NCI-H748 treated with DMSO at 0.1 percent for 48 hours (cell line): ENCODE results near the gene LRP2.
"Not testable (repeated sequence)": the region's sequence is repeated elsewhere in the genome, so short reads cannot be mapped to it uniquely, and the experiment has no call there.

ENCODE experiments used
- DNase-seq: peaks from one replicate; lab custom pipeline; 2025; lab: John Stamatoyannopoulos, UW

The LRP2 gene

DNA sequence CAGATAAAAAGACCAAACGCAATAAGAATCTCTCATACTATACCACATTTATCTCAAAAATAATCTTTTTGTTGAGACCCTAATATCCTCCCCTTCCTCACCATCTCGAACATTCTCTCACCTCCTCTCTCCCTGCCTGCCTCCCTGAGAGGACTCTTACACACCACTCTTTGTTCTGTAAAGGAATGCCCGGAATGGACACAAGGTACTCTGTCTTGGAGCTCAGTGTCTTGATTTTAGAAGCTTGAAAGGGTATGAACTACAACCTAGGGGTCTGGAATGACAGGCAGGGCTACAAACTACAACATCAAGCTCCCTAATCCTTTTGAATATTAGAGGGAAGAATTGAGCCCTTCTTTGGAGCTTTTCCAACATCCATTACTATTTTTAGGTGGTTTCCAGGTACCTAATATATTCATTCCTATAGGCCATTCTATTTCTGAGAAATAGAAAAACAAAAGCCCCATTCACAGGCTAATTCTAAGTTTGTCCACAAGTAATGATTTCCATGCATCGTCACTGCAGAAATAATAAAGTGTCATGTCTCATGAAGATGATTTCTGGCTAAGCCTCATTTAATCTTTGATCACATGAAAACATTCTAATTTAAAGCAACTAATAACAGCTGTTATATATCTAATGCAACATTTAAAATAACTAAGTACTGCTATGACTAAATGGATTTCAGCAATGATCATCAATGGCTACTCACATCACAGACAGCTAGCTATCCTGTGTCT lies 60.6 kb downstream of the LRP2 start:
- no peak for DNase-seq

DNA sequence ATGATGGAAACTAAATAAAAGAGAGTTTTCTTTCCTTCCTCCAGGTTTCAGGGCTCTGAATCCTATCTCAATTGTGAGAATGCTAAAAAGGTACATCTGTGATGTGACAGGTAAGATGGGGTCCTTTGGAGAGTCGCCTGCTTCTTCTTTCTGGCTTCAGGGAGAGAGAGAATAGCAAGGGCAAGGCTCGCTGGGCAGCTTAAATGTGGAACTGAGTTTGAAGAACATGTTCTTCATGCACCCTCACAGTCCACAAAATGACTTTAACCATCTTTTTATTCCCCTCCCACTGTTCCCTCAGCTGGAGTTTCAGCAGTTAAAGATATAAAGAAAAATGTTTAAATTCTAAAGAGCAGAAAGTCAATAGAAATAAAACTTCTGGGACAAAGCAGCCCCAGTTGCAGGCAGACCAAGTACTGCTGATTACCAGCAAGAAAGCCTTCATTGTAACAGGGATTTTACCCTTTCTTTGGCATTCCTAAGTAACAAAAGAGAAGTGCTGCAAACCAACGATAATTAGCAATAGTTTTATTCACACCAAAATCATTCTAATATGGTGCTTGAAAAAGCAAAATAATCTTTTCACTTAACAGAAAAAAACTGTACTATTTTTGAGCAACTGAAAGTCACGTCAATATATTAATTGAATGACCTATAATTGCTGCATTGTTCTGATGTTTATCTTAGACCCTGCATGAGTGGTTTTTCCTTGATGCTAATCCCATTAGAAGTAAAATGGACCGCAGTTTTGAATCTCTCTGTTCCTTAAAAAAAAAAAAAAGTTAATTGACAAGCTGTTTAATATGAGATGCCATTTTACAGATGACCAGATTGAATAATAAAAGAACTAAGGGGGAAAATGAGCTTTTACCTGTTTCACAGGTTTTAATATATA lies 61.5 kb downstream of the LRP2 start:
- DNase-seq, result peak; percentile 50

DNA sequence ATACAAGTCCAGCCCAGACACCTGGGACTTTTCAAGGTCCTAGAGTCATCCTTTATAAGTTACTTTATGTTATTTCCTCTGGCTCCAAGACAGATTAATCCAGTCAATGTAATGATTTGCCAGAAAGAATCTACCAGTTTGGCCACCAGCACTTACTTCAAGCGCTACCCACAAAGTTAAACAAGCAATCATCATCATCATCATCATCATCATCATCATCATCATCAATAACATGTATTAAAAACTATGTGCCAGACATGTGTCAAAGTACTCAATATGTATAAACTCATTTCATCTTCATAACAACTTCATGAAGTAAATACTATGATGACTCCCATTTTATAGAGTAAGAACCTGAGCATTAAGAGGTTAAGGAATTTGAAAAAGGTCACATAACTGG lies 64.3 kb downstream of the LRP2 start:
- DNase-seq, result no peak

DNA sequence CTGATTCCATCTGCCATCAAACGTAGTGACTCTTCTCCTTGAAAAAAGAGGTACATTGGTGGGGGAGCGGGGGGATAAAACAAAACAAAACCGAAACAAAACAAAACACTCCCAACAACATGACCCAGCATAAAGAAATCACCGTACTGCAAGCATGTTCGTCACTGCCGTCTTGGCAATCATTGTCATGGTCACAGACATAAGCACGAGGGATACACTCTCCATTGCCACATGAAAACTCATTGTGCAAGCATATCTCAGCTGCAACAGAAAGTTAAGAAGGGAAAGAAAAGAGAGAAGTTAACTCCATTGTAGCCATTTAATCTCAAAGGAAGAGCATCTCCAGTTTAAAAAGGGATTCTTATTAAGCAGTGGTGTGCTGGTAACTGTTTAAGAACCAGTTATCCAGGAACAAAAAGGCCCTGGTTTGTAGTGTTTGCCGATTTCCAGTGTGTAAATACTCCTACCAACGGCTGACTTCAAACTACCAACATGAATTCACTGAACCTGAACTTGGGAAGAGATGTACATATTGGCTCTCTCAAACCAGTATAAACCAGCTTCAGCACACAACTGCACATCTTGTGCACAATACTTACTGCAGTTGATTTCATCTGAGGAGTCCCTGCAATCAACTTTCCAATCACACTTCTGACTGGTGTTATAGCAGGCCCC lies 68.2 kb downstream of the LRP2 start:
- peak; percentile 80 for DNase-seq

DNA sequence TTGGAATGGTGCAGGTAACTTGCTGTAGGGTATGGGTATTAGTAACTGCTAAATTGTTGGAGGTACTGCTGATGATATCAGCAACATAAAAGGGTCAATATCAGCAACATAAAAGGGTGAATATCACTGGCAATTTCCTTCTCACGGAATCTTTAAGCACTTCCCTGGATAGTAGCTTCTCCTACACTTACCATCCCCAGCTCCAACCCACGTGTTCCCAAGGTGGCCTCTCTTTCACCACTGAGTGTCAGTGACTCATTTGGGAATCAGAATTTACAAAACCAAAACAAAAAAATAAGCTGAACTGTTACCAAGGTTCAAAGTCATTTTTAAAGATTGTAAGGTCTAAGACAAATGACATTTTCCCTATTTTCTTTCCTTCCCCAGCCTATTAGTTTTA lies 70.8 kb downstream of the LRP2 start:
- no peak for DNase-seq

DNA sequence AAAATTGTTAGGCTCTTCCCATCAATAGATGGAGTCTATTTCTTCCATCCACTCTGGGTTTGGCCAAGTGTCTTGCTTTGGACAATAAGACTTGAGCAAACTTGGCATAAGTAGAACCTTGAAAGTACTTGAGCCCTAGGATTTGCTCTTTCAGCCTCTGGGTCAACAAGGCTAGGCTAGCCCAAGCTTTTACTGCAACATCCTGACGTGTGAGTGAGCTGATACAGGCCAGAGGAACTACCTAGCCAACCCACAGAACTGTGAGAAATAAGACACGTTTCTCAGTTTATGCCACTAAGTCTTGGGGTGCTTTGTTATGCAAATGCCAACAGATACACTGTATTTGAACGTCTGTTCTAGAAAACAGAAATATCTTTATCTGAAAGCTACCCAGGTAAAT lies 71.9 kb downstream of the LRP2 start:
- DNase-seq, result no peak

DNA sequence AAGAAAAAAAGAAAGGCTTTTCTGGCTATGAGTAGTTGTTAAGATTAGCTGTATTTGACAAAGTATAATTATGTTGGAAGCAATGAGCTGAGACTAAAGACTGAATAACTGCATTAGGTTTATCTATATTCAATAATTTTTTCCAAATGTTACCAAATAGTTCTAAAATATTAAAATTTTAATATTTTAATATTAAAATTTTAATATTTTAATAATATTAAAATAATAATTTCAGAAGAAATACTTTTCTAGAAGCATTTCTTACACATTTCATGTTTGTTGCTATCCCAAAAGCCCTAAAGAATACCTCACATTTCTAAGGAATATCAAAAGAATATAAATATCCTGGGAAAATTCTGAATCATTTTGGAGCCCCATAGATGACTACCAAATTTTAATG lies 74.7 kb downstream of the LRP2 start:
- no peak for DNase-seq

DNA sequence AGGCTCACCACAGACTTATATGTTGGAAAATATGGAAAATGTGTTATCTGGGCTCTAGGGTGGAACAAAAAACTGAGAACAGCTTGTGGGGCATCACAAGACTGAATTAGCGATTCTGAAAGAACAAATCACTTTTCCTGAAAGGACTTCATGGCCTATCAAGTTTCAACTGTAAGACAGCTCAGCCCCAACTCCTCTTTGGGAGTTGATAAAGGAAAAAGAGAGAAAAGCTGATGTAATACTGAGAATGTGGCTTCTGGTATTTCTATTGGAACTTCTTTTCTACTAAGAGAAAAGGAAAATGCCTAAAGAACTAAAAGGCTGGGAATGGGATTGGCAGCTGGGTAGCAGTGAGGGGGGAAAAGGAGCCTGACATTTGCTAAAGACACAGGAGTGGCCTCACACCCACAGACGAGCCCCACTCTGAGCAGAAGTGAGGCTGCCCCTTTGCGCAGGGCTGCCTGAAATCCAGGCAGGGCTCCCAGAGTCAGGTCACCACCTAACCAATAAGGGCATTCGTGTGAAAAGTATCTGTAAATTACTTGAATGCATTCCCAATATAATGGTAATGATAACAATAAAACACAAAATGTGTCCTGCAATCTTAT lies 75.6 kb downstream of the LRP2 start:
- DNase-seq, result no peak

DNA sequence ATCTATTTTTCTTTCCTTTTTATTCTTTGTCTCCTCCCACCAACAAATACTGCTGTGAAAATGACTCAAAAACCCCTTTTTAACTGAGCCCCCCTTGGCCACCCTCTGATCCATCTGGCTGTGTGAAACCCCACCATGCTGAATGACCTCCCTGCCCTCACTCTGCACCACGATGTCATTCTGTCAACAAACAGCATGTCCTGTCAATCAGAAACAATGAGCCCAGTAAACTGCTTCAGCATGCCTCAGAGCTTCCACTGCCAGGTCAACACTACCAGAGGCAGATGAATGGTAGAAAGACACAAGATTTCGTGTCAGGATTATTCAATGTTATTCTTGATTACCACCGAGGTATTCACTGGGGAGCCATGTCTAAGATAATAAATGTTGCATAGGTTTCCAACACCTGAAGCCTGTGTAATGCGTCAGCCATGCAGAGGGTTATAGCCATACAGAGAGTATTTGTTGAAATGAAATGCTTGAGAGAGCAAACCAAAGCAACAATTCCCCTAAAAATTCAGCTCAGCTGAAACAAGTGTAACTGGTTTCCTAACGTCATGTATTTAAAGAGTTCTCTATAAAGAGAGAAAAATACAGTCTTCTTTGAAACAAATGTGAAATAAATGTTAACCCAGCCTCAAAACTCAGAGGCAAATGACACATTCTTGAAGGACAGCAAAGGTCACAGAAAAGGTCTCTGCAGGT lies 76.7 kb downstream of the LRP2 start:
- no peak for DNase-seq

DNA sequence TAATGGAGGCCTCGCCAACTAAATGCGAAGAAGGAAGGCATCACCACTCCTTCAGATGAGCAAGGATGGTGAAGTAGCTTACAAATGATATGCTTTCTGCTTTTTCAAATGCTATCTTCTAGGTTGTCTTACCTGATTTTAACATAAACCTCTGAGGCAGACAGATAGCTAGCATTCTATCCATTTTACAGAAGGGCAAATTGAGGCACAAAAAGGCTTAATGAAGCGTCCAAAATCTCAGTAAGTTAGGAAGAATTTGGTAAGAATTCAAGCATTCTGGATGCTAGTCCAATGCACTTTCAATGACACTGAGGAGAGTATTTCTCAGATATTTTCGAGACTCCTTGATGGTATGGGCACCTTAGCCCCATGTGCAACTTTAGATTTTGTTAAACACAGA lies 81.8 kb downstream of the LRP2 start:
- no peak for DNase-seq

DNA sequence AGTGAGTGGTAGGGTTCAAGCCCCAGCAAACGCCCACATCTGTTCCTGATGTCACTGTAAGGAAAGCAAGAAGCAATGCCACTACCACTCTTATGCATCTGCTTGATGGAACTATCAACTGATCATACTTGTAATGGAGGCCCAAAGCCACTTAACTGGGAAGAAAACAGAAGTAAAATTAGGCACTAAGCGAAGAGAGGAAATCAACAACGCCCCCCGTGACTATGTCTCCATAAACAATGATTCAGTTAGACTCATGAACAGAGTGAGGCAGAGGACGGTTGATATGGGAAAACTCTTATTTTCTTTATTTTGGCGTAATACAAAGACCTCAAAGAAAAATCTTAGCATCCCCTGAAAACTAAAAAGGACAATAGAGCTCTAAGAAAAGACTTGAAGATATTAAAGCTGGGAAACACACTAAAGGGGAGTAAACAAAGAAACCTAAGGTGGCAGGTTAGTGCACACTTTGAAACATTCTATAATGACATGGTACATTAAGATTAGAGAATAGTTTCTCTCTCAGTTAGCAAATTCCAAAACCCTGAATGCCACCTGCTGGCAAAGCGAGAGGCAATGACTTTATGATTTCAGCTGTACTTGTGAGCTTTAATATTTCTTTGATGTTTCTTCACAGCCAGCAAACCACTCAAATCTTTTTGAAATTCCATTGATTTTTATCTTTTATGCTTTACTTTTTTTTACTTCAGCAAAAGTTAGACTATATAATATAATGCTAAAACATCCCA lies 86.5 kb downstream of the LRP2 start:
- no peak for DNase-seq

DNA sequence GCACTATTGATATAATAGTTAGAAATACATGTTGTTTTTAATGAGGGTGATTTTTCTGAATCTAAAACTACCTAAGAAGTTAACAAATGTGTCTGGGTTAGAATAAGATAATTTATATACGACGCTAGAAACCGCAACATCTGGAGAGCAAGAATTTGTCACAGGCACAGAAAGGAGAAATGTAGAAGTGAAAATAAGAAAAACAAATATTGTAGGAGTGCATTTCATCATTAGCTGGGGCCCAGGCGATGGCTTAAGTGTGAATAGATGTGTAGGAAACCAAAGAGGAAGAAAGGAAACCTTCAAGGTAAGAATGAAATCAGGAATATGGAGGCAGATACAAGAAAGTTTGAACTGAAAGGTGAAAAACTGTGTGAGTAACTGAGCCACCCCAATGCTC lies 90.3 kb downstream of the LRP2 start:
- DNase-seq, result no peak

DNA sequence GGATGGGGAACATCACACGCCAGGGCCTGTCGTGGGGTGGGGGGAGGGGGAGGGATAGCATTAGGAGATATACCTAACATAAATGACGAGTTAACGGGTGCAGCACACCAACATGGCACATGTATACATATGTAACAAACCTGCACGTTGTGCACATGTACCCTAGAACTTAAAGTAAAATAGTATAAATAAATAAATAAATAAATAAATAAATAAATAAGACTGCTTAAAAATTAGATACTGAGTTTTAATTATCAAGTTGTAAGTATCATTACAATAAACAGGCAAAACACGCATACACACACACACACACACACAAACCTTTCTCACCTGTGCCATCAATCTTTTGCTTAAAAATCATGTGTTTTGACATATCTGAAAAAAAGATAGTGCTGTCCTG lies 91.8 kb downstream of the LRP2 start:
- DNase-seq, result not testable (repeated sequence)

DNA sequence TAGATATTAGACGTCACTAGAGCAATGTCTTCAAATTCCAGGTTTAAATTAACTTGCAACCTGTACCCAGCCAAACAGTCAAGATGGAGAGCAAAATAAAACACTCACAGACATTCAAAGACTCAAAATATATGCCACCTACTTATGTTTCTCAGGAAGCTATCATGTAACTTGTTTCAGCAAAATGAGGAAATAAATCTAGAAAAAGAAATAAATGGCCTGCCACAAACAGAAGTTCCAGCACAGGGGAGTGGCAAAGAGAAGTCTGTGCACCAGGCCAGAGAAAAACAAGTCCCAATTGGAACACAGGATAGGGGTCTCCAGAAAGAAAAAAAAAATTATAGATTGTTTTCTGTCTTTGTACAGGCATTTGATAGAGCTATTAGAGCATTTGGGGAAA lies 96.7 kb downstream of the LRP2 start:
- DNase-seq, result no peak

DNA sequence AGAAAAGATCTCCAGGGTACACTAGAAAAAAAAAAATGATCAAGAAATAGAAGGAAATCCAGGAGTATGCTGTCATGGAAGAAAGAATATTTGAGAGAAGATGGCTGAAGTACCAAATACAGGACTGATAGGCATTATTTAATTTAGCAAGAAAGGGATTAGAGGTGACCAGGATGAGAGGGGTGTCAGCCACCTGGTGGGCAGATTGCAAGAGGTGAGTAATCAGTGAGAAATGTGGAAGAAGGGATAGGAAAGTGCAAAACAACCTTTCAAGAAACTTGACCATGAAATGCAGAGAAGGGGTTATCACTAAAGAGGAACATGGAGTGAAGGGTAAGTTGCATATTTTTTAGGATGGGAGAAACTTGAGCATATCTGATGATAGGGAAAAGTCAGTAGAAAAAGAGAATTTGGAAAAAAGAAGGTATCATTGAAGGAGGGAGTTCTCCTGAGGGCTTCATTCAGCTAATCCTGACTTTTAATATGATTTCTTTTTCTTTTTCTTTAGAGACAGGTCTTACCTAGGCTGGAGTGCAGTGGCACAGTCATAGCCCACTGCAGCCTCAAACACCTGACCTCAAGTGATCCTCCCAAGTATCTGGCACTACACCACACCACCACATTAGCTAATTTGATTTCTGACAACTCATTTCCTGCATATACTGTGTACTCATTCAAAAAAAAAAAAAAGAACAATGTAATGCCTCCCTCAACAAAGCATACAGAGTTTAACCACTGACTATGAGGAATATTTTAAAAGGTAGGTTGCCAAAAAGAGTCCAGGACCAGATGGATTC lies 101.3 kb downstream of the LRP2 start:
- no peak for DNase-seq

DNA sequence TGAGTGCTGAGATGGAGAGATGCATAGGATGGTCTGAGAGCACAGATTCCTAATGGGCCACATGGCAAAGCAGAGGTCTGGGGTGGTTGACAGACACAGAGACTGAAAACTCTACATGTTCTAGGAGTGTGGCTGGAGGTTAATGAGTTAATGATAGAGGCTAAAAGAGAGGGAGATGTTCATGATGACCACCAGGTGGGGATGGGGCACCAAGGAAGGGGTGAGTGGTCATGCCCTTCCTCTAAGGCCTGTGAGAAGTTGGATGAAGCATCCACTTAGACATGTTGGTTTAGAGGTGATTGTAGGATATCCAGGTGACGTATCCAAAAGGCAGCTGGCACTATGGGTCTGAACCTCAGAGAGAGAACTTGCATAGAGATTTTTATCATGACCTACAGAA lies 102.1 kb downstream of the LRP2 start:
- peak; percentile 11 for DNase-seq

DNA sequence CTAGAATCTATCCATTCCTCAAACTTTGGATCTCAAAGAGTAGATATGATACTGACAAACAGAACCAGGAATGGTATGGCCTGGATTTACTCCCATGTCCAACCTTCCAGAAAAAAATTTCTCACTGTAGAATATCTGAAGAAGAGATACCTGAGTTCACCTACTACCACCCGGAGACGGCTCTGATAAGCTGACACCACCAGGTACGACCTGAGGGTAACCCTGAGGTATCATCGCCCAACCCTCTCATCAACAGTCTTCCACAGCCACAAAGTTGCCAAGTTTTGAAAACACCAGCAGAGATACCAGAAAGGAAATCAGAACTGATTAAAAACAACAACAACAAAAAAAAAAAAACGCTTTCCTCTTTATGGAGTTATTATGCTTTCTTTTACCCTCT lies 102.9 kb downstream of the LRP2 start:
- no peak for DNase-seq

DNA sequence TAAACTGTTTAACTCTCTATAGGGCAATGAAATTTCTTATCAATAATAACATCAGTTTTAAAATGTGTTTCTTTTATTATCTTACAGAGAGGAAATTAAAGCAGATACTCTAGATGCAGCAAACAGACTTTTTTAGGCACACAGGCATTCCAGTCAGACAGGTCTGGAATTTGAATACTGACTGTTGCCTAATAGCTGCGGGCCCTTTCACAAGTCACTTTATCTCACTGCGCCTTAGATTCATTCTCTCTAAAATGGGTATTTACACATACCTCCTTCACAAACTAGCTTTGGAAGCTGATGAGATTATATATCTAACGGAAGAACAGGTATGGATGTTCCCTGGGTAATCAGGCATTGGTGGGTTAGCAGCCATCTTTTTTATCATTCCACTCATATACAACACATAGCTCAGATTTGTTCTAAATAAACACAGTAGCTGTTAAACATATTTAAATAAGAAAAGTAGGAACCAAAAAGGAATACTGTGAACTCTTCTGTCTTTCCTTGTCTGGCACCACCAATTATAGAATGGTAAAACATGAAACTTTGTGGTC lies 104.2 kb downstream of the LRP2 start:
- DNase-seq, result no peak

DNA sequence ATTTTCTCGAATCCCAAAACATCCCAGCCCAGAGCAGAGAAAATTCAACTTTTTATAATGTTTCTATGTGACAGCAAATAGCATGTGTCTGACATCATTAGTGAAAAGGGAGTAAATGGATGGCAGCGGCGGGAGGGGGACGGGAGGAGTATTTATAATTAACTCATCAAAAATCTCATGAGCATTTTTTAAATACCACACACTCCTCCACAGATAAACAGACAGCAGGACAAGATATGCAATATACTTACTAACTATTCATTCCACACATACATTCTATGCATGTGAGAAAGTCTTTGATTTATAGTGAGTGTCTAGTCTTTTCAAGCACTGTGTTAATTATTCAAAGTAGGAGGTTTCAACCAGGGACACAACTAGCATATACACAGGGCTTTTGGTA lies 107.6 kb downstream of the LRP2 start:
- no peak for DNase-seq

DNA sequence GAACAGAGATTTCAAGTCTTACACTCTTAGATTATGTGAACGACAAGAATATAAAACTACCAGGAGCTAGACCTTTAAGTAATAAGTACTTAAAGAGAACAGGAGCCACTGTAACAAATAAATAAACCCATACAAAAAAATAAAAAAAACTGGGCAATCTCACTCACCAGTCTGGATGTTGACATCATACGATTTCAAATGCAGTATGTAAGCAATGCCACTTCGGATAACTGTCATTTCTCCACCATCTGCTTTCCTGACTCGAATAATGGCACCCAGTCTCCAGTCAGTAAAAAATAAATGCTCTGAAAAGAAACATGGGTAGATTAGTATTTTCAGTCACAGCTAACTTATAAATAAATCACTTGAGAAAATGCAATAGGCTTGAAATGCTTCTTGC lies 115.1 kb downstream of the LRP2 start:
- no peak for DNase-seq
